H1 (cell line): ENCODE data around the gene SLC24A1. TPM values are rescaled to one million over a fixed set of nuclear protein-coding genes. Genes with fewer than 3 reads are reported as not detected.

Source experiments
- CTCF ChIA-PET: fragments of 300-600 bp; sonication (Branson Sonifier 250); formaldehyde crosslinking; loops from one replicate; lab custom pipeline; 2021; ENCODE audit not compliant: partially characterized antibody; lab: Charles Lee
- POLR2A ChIA-PET: fragments of 300-600 bp; sonication (Branson Sonifier 250); formaldehyde crosslinking; loops from one replicate; lab custom pipeline; 2021; ENCODE audit warnings: inconsistent platforms; ENCODE audit not compliant: partially characterized antibody; lab: Charles Lee
- DNase-seq, 2 experiments: peaks; one replicate each; pipeline versions ENCODE4 v3.0.0 to v3.0.0-alpha.2; 2010 to 2022; ENCODE audit warnings: low spot score in 2 of 2, low read depth in 1 of 2, mixed read lengths in 1 of 2
- FAIRE-seq: peaks from 2 replicates; lab custom pipeline; 2011; peaks lifted over from hg19 to GRCh38; lab: Jason Lieb, UNC
- H2AFZ ChIP-seq: 2 replicates; pipeline ENCODE4 v1.8.1; 2012; ENCODE audit warnings: low read length, inconsistent platforms
- H2AK5ac ChIP-seq: 2 replicates; pipeline ENCODE4 v1.6.1; 2013; ENCODE audit warnings: low read depth, low read length
- H2BK120ac ChIP-seq: replicated peaks from 2 replicates; pipeline ENCODE3; 2013; ENCODE audit warnings: low read depth, low read length, inconsistent platforms
- H2BK12ac ChIP-seq: 2 replicates; pipeline ENCODE4 v1.6.1; 2013; ENCODE audit warnings: low read depth, low read length
- H2BK15ac ChIP-seq: 2 replicates; pipeline ENCODE4 v1.6.1; 2013; ENCODE audit warnings: low read length
- H2BK20ac ChIP-seq: 2 replicates; pipeline ENCODE4 v1.6.1; 2013; ENCODE audit warnings: low read length
- H2BK5ac ChIP-seq: 2 replicates; pipeline ENCODE4 v1.6.1; 2013; ENCODE audit warnings: low read depth, low read length
- H3K14ac ChIP-seq: 2 replicates; pipeline ENCODE4 v1.6.1; 2013; ENCODE audit warnings: inconsistent platforms; ENCODE audit not compliant: insufficient read length
- H3K18ac ChIP-seq: 2 replicates; pipeline ENCODE4 v1.6.1; 2013; ENCODE audit warnings: low read length; ENCODE audit errors: extremely low read depth
- H3K23ac ChIP-seq: 2 replicates; pipeline ENCODE4 v1.6.1; 2013; ENCODE audit warnings: inconsistent platforms; ENCODE audit not compliant: insufficient read length
- H3K23me2 ChIP-seq: 2 replicates; pipeline ENCODE4 v1.6.1; 2013; ENCODE audit warnings: low read depth, low read length
- H3K27ac ChIP-seq: 2 replicates; pipeline ENCODE4 v1.6.1; 2011; ENCODE audit warnings: low read depth, low read length, inconsistent platforms
- H3K27me3 ChIP-seq, 4 experiments: replicated peaks in 1 of 4; 1 replicate in 1 of 4; 2 replicates in 3 of 4; pipeline versions ENCODE4 v1.6.1 to v1.8.1; 2011 to 2013; ENCODE audit warnings: low read length in 3 of 4, mild to moderate bottlenecking in 3 of 4, inconsistent platforms in 2 of 4, mixed read lengths in 2 of 4, moderate library complexity in 1 of 4; ENCODE audit not compliant: control insufficient read depth in 3 of 4, insufficient read depth in 3 of 4; ENCODE audit errors: extremely low read depth in 1 of 4
- H3K36me3 ChIP-seq, 4 experiments: 2 replicates each; pipeline versions ENCODE4 v1.6.1 to v1.8.1; 2011 to 2013; ENCODE audit warnings: mild to moderate bottlenecking in 4 of 4, low read length in 3 of 4, moderate library complexity in 2 of 4, control low read depth in 1 of 4, inconsistent platforms in 1 of 4; ENCODE audit not compliant: insufficient read depth in 4 of 4, control insufficient read depth in 2 of 4
- H3K4ac ChIP-seq: replicated peaks from 2 replicates; pipeline ENCODE3; 2013; ENCODE audit warnings: low read length, low read depth, mixed read lengths, inconsistent platforms; ENCODE audit not compliant: insufficient read length
- H3K4me1 ChIP-seq, 4 experiments: replicated peaks in 1 of 4; 1 replicate in 1 of 4; 2 replicates in 3 of 4; pipeline versions ENCODE4 v1.6.1 to v1.8.1; 2011 to 2013; ENCODE audit warnings: low read length in 3 of 4, inconsistent platforms in 2 of 4, mixed read lengths in 1 of 4; ENCODE audit not compliant: insufficient read depth in 4 of 4, control insufficient read depth in 3 of 4
- H3K4me2 ChIP-seq, 2 experiments: 2 replicates each; pipeline versions ENCODE4 v1.6.1 to v1.8.1; 2011 to 2013; ENCODE audit warnings: low read depth in 2 of 2, low read length in 2 of 2, control low read depth in 1 of 2, inconsistent platforms in 1 of 2, mild to moderate bottlenecking in 1 of 2; ENCODE audit not compliant: insufficient read depth in 1 of 2
- H3K4me3 ChIP-seq, 4 experiments: fragments of 200-600, 300-600 bp in 1 of 4; sonication (generic), shearing (Covaris generic), sonication (Bioruptor Twin) in 1 of 4; 2 replicates each; pipeline versions ENCODE4 v1.5.1 to v1.8.1; 2011 to 2016; ENCODE audit warnings: low read length in 4 of 4, low read depth in 3 of 4, control low read depth in 2 of 4, inconsistent platforms in 2 of 4, mild to moderate bottlenecking in 2 of 4, mixed read lengths in 1 of 4, moderate library complexity in 1 of 4; ENCODE audit not compliant: insufficient read depth in 2 of 4; ENCODE audit errors: extremely low read depth in 1 of 4
- H3K56ac ChIP-seq: replicated peaks from 2 replicates; pipeline ENCODE3; 2013; ENCODE audit warnings: low read depth, mild to moderate bottlenecking, mixed read lengths, low read length, inconsistent platforms; ENCODE audit not compliant: insufficient read length
- H3K79me1 ChIP-seq: 2 replicates; pipeline ENCODE4 v1.6.1; 2013; ENCODE audit warnings: low read depth, low read length, control low read depth
- H3K79me2 ChIP-seq, 2 experiments: 2 replicates each; pipeline versions ENCODE4 v1.6.1 to v1.8.1; 2012 to 2013; ENCODE audit warnings: low read length in 2 of 2, mild to moderate bottlenecking in 2 of 2, inconsistent platforms in 1 of 2; ENCODE audit not compliant: insufficient read depth in 2 of 2, control insufficient read depth in 1 of 2
- H3K9ac ChIP-seq, 4 experiments: replicated peaks in 1 of 4; 1 replicate in 1 of 4; 2 replicates in 3 of 4; pipeline versions ENCODE4 v1.6.1 to v1.8.1; 2011 to 2013; ENCODE audit warnings: low read depth in 3 of 4, low read length in 3 of 4, control low read depth in 2 of 4, mild to moderate bottlenecking in 2 of 4, moderate library complexity in 2 of 4, inconsistent platforms in 1 of 4; ENCODE audit errors: extremely low read depth in 1 of 4
- H3K9me3 ChIP-seq, 2 experiments: 2 replicates each; pipeline versions ENCODE4 v1.6.1 to v1.8.1; 2012 to 2013; ENCODE audit warnings: mild to moderate bottlenecking in 2 of 2, moderate library complexity in 2 of 2, control low read depth in 1 of 2, inconsistent platforms in 1 of 2, low read depth in 1 of 2, low read length in 1 of 2, mixed read lengths in 1 of 2; ENCODE audit not compliant: insufficient read depth in 2 of 2
- H4K20me1 ChIP-seq, 2 experiments: replicated peaks in 1 of 2; 2 replicates each; pipeline versions ENCODE3 to v1.8.1; 2011 to 2013; ENCODE audit warnings: inconsistent platforms in 2 of 2, low read length in 2 of 2, mild to moderate bottlenecking in 1 of 2; ENCODE audit not compliant: insufficient read depth in 2 of 2, control insufficient read depth in 1 of 2
- H4K5ac ChIP-seq: 2 replicates; pipeline ENCODE4 v1.6.1; 2013; ENCODE audit warnings: low read length, low read depth, mixed read lengths, inconsistent platforms; ENCODE audit not compliant: insufficient read length
- H4K8ac ChIP-seq: 2 replicates; pipeline ENCODE4 v1.8.0; 2013; ENCODE audit warnings: mild to moderate bottlenecking, moderate library complexity, low read length, inconsistent platforms; ENCODE audit not compliant: insufficient read depth; ENCODE audit errors: extremely low read depth
- H4K91ac ChIP-seq: replicated peaks from 2 replicates; pipeline ENCODE3; 2013; ENCODE audit warnings: low read length, mixed read lengths, inconsistent platforms; ENCODE audit not compliant: insufficient read length
- ASH2L ChIP-seq: fragments of 200-600, 300-600 bp; sonication (generic); IDR thresholded peaks from one replicate; pipeline ENCODE4 v1.7.1; 2017; ENCODE audit warnings: low read length
- ATF2 ChIP-seq: IDR thresholded peaks from 2 replicates; pipeline ENCODE4 v1.6.1; 2012; ENCODE audit warnings: low read length, inconsistent platforms
- CBX5 ChIP-seq: fragments of 300-800, 300-1000 bp; sonication (generic); IDR thresholded peaks from 2 replicates; pipeline ENCODE4 v1.7.1; 2016; ENCODE audit warnings: antibody characterized with exemption, low read length, low read depth
- E2F6 ChIP-seq: IDR thresholded peaks from 2 replicates; pipeline ENCODE4 v1.6.1; 2012; ENCODE audit warnings: inconsistent platforms
- EGR1 ChIP-seq: IDR thresholded peaks from 2 replicates; pipeline ENCODE4 v1.6.1; 2011; ENCODE audit warnings: low read depth, low read length, borderline replicate concordance
- JUND ChIP-seq: IDR thresholded peaks from 2 replicates; pipeline ENCODE4 v1.6.1; 2011; ENCODE audit warnings: mild to moderate bottlenecking, improper control_type of control experiment, low read length
- MAFK ChIP-seq: IDR thresholded peaks from 2 replicates; pipeline ENCODE4 v1.6.1; 2012; ENCODE audit warnings: low read depth, mild to moderate bottlenecking, improper control_type of control experiment, low read length
- NANOG ChIP-seq: IDR thresholded peaks from 2 replicates; pipeline ENCODE4 v1.6.1; 2011; ENCODE audit warnings: low read length, low read depth, mild to moderate bottlenecking, inconsistent platforms; ENCODE audit not compliant: insufficient read depth, poor library complexity, severe bottlenecking
- SP4 ChIP-seq: IDR thresholded peaks from 2 replicates; pipeline ENCODE4 v1.6.1; 2012; ENCODE audit warnings: low read length, inconsistent platforms
- SRF ChIP-seq: IDR thresholded peaks from 2 replicates; pipeline ENCODE4 v1.6.1; 2011; ENCODE audit warnings: mild to moderate bottlenecking, low read depth, low read length, moderate library complexity
- TAF1 ChIP-seq: IDR thresholded peaks from 2 replicates; pipeline ENCODE4 v1.6.1; 2011; ENCODE audit warnings: mild to moderate bottlenecking, low read depth, low read length
- TBP ChIP-seq: IDR thresholded peaks from 2 replicates; pipeline ENCODE4 v1.6.1; 2011; ENCODE audit warnings: low read depth, low read length, improper control_type of control experiment
- TEAD4 ChIP-seq: IDR thresholded peaks from 2 replicates; pipeline ENCODE4 v1.6.1; 2012; ENCODE audit warnings: low read depth, low read length, inconsistent platforms, mixed read lengths
- WGBS, 2 experiments: shearing (Covaris generic) in 1 of 2; methylation state at CpG; one replicate each; pipeline versions ENCODE4 v1.1.6 to v1.1.7; 2013 to 2015; ENCODE audit warnings: low lambda C conversion rate in 2 of 2, mixed read lengths in 2 of 2, inconsistent platforms in 1 of 2, low coverage in 1 of 2, missing lambda C conversion rate in 1 of 2; ENCODE audit not compliant: insufficient replicate concordance in 2 of 2, insufficient coverage in 1 of 2, insufficient read length in 1 of 2; ENCODE audit errors: extremely low coverage in 1 of 2, missing lambda C conversion rate in 1 of 2; 5-methylcytosine and 5-hydroxymethylcytosine counted together
- polyA plus RNA-seq, 7 experiments: library from polyadenylated mRNA; depleted of rRNA in 3 of 7; stranded (reverse) in 5 of 7; unstranded in 2 of 7; fragments of >200 nt in 5 of 7; fragments of 200-250 nt in 2 of 7; gene quantifications; 1 replicate in 5 of 7; 2 replicates in 1 of 7; 4 replicates in 1 of 7; pipeline versions ENCODE4 v1.2.1 to v1.2.3, GENCODE V29; 2011 to 2013; ENCODE audit warnings: missing spikeins in 2 of 7, mixed read lengths in 2 of 7
- total RNA-seq: library from RNA; stranded (reverse); fragmentation: NEBNext Ultra II Directional; extraction: Animal tissue kit (Norgen Biotek cat#: 25700); gene quantifications from 2 replicates; pipeline ENCODE4 v1.2.1, GENCODE V29; 2021

The SLC24A1 gene
- total and polyA plus RNA-seq, 2 of the 8 experiments (the other 6 are each of a cell fraction or from before 2014, with no cell fraction given), result 4.9 to 6.6 TPM

- Histone ChIP-seq H3K79me1 (no peaks in the 10 kb centered on the region), H2BK120ac (no peak overlapping the region), H3K4ac (no peak overlapping the region), H3K4me1 (no peaks in the 10 kb centered on the region), H3K23me2 (no peaks in the 10 kb centered on the region), H3K27ac (no peak overlapping the region), H3K4me3 (no peak overlapping the region), H3K4me2 (no peak overlapping the region), H2BK20ac (no peak overlapping the region), H3K18ac (no peak overlapping the region), H2BK15ac (no peak overlapping the region), H2BK12ac (no peak overlapping the region), H3K79me2 (no peaks in the 10 kb centered on the region), H4K20me1 (no peaks in the 10 kb centered on the region), H4K5ac (no peak overlapping the region), H4K8ac (no peak overlapping the region), H3K36me3 (no peaks in the 10 kb centered on the region), H4K91ac (no peak overlapping the region), H3K27me3 (no peaks in the 10 kb centered on the region), H2AK5ac (no peak overlapping the region), H3K9me3 (no peaks in the 10 kb centered on the region), H3K14ac (no peak overlapping the region), H3K9ac (no peak overlapping the region), H3K23ac (no peak overlapping the region), H3K56ac (no peak overlapping the region), H2AFZ (no peak overlapping the region), H2BK5ac (no peak overlapping the region)
- ChIA-PET POLR2A (interaction anchor here (0.6 kb wide), 1 partner anchor 25 kb away, joined by 4 read pairs; no protein-coding TSS in a partner anchor), CTCF (interaction anchor here (1.6 kb wide), 1 partner anchor 11 kb away, joined by 4 read pairs; no protein-coding TSS in a partner anchor)
- WGBS, 2 experiments, result 86% methylated on average over 2 of the region's 2 CpGs; no CpG with 5 or more reads in 1 of the 2 experiments
- DNase-seq (no peak), FAIRE-seq (no peak)
- TF ChIP-seq NANOG (no peak), JUND (no peak), E2F6 (no peak), ATF2 (no peak), MAFK (no peak), TAF1 (no peak), EGR1 (no peak), TEAD4 (no peak), SRF (no peak), CBX5 (no peak), SP4 (no peak), ASH2L (no peak), TBP (no peak)
Observed at GRCh38 chr15:65695081-65695480, 73.3 kb downstream of the SLC24A1 start.
